ENCODE measurements around the gene PRKCB.

Gene PRKCB

GRCh38 chr16:23974223-23974622 is 138.4 kb downstream of the PRKCB start:
- DNase-seq = no peak

GRCh38 chr16:23975293-23975692 is 139.5 kb downstream of the PRKCB start:
- DNase-seq = no peak

- DNase-seq = no peak
These were observed 140.3 kb downstream of the PRKCB start for GRCh38 chr16:23976091-23976490.

GRCh38 chr16:23976524-23976923 is 140.7 kb downstream of the PRKCB start:
- DNase-seq = no peak

- no peak for DNase-seq
These were observed 143.7 kb downstream of the PRKCB start for GRCh38 chr16:23979441-23979840.

- DNase-seq = no peak
These were observed 144.2 kb downstream of the PRKCB start for GRCh38 chr16:23979982-23980381.

DNA sequence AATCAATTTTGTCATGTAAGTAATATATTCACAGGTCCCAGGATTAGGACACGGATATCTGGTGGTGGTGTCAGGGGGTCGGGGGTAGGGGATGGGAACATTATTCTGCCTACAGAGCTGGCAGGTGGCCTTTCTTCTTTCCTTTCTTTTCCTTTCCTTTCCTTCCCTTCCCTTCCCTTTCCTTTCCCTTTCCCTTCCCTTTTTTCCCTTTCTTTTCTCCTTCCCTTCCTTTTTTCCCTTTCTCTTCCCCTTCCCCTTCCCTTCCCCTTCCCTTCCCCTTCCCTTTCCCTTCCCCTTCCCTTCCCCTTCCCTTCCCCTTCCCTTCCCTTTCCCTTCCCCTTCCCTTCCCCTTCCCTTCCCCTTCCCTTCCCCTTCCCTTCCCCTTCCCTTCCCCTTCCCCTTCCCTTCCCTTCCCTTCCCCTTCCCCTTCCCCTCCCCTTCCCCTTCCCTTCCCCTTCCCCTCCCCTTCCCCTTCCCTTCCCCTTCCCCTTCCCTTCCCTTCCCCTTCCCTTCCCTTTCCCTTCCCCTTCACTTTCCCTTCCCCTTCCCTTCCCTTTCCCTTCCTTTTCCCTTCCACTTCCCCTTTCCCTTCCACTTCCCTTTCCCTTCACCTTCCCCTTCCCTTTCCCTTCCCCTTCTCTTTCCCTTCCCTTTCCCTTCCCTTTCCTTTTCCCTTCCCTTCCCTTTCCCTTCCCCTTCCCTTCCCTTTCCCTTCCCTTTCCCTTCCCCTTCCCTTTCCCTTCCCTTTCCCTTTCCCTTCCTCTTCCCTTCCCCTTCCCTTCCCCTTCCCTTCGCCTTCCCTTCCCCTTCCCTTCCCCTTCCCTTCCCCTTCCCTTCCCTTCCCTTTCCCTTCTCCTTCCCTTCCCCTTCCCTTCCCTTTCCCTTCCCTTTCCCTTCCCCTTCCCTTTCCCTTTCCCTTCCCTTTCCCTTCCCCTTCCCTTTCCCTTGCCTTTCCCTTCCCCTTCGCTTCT is 145.9 kb downstream of the PRKCB start:
- no peak for DNase-seq

- no peak for DNase-seq
These were observed 150.7 kb downstream of the PRKCB start for GRCh38 chr16:23986455-23986854.

DNA sequence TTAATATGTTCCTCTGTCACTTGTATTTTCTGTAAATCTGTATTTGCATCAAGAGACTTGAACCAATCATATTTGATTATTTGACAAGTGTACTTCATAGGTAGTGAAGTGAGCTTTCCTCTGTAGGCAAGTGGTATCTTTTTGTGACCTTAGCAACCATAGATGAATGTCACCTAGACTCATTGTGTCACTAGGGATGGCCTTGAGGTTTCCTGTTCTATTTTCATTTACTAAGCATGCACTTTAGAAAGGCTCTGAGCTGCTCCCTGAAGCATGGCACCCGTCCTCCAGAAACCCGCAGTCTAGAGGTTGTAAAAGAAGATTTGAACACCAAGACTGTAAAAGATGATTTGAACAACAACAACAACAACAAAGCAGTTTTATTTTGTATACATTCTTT is 151.7 kb downstream of the PRKCB start:
- DNase-seq = no peak

DNA sequence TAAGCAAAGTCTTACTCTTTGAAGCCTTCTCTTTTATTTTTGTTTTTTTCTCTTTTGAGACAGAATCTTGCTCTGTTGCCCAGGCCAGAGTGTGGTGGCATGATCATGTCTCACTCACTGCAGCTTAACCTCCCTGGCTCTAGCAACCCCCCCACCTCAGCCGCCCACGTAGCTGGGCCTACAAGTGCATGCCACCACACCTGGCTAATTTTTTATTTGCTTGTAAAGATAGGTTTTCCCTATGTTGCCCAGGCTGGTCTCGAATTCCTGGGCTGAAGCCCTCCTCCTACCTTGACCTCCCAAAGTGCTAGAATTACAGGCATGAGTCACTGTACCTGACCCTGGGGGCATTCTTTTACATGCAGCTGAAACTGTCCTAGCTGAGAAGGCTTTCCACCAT is 154.7 kb downstream of the PRKCB start:
- DNase-seq = no peak

DNA sequence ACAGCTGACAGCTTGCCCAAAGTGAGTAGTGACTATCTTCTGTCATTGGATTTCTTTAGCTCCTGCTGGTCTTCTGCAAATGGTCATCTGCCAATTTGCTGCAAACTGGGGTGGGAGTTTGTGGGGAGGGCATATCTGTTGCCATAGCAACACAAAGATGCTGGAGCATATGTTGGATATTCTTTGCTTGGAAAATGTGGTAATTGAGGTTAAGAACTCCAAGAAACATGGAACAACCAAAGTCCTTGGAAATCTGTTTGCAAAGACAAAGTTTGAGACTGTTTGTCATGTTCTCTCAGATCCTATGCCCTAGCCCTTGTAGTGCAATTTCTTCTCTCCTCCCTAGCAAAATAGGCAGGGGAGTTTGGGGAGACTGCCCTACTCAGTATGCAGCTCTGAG is 155.3 kb downstream of the PRKCB start:
- no peak for DNase-seq

- no peak for DNase-seq
These were observed 158.8 kb downstream of the PRKCB start for GRCh38 chr16:23994615-23995014.

DNA sequence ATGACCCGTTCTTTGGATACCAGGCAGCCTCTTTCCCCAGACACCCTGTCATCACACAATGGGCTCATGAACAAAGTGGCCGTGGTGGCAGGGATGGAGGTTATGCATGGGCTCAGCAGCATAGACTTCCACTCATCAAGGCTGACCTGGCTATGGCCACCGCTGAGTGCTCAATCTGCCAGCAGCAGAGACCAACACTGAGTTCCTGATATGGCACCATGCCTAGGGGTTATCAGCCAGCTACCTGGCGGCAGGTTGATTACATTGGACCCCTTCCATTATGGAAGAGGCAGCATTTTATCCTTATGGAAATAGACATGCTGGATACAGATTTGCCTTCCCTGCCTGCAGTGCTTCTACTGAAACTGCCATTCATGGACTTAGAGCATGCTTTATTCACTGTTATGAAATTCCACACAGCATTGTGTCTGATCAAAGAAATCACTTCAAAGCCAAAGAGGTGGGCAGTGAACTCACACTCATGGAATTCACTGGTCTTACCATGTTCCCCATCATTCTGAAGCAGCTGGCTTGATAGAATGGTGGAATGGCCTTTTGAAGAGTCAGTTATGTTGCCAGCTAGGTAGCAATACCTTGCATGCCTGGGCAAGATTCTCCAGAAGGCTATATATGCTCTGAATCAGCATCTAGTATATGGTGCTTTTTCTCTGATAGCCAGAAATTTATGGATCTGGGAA is 160.6 kb downstream of the PRKCB start:
- no peak for DNase-seq

- DNase-seq = no peak
These were observed 163.0 kb downstream of the PRKCB start for GRCh38 chr16:23998771-23999170.

- DNase-seq = no peak
These were observed 163.9 kb downstream of the PRKCB start for GRCh38 chr16:23999663-24000062.

DNA sequence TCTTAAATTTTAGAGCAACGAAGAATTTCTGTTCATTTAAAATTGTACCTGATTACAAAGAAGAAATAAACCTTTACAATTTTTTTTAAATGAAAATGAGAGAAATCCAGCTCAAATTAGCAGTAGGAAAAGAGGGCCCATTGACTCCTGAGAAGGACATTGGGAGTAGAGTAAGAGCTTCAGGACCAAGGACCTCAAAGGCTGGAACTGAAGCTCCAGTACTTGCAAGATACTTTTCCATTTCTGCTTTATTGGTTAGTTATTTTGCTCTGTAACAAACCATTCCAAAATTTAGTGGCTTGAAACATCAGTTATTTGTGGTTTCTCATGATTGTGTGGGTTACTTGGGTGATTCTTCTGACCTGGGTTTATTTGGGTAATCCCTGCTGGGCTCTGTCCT is 165.9 kb downstream of the PRKCB start:
- no peak for DNase-seq

GRCh38 chr16:24002619-24003018 is 166.8 kb downstream of the PRKCB start:
- DNase-seq = no peak

- DNase-seq = no peak
These were observed 169.8 kb downstream of the PRKCB start for GRCh38 chr16:24005577-24005976.

- no peak for DNase-seq
These were observed 171.6 kb downstream of the PRKCB start for GRCh38 chr16:24007391-24007790.

DNA sequence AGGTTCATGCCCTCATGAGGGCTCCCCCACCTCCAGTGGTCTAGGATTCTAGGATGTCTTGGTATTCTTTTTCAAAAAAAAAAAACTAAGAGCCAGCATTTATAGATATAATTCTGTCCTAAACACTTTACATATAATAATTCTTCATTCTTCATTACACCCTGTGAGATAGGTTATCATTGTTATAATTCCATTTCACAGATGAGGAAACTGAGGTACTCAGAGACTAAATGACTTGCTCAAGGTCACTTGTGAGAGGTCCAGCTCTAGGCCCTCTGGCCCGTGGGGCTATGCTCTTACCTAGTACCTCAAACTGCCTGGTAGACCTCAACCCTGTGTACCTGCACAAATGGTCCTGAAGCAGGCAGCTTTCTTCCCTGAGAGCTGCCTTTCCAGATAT is 172.2 kb downstream of the PRKCB start:
- DNase-seq = no peak

DNA sequence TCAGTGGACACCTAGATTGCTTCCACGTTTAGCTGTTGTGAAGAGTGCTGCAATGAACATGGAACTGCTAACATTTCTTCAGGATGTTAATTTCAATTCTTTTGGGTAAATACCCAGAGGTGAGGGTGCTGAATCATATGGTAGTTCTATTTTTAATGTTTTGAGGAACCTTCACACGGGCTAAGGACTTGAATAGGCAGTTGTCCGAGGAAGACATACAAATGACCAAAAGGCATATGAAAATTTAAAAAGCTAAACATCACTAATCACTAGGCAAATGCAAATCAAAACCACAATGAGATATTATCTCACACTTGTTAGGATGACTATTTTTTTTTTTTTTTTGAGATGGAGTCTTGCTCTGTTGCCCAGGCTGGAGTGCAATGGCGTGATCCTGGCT is 173.3 kb downstream of the PRKCB start:
- no peak for DNase-seq

GRCh38 chr16:24009955-24010354 is 174.2 kb downstream of the PRKCB start:
- DNase-seq = no peak

DNA sequence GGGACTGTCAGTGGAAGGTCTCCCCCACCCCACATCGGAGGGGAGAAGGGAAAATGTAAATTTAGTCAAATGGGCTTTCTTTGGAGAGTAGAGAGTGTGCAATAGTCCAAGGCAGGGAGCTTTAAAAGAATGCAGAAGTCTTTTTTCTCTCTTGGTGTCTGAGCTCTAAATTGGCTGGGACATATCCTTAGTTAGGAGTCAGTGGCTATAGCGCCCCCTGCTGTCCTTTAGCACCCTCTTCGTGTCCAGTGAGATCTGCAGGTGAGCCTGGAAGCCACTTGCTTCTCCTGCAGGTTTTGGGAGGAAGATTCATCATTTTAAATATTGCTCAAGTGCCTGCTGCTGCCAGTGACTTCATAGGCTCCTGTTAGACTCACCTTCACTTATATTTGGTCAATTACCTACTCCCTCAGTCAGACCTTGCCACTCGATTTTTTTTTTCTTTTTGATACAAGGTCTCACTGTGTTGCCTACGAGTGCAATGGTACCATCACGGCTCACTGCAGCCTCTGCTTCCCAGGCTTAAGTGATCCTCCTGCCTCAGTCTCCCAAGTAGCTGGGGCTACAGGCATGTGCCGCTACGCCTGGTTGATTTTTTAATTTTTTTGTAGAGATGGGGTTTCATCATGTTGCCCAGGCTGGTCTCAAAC is 174.8 kb downstream of the PRKCB start:
- DNase-seq = peak; percentile 32

- DNase-seq = no peak
These were observed 175.5 kb downstream of the PRKCB start for GRCh38 chr16:24011237-24011636.
